Measurements from ENCODE around the gene RUVBL1. TPM values are rescaled to one million over a fixed set of nuclear protein-coding genes. Genes with fewer than 3 reads are reported as not detected.

Gene RUVBL1
- total RNA-seq, 4 donors from 2014 or later: 19.4 to 27.8 (median 26.7) TPM

GRCh38 chr3:128123156-128123537 is 465 bp downstream of the RUVBL1 start:
- peaks cover 0 to 20% (median 11%) of the 10 kb centered on the region in 3 donors for H3K4me1 ChIP-seq
- no peak for ATAC-seq
- H3K4me3 ChIP-seq: peak overlapping the region; percentile 84 to 92
- no peaks in the 10 kb centered on the region for H3K27me3 ChIP-seq
- no peaks in the 10 kb centered on the region for H3K9me3 ChIP-seq
- 4% methylated on average over 7 of the region's 22 CpGs; no CpG with 5 or more reads in 1 of the 2 donors for whole genome bisulfite sequencing, 2 donors (ENCODE audit: low coverage in 1 of 2)
- peaks cover 0 to 5% of the 10 kb centered on the region in 2 donors for H3K36me3 ChIP-seq
- TF ChIP-seq POLR2A (IDR thresholded peaks at IDR 0.05) (no peak), POLR2AphosphoS5 (IDR thresholded peaks at IDR 0.05) (no peak), EP300 (IDR thresholded peaks at IDR 0.05) (no peak), CTCF (IDR thresholded peaks at IDR 0.05) (no peak)
- H3K27ac ChIP-seq: peak overlapping the region in 3 of 4 donors; percentile 74 to 82 (median 78)

GRCh38 chr3:128122013-128122412 is 1.6 kb downstream of the RUVBL1 start:
- Histone ChIP-seq H3K36me3 (peaks cover 0 to 14% of the 10 kb centered on the region in 2 donors), H3K4me3 (no peak overlapping the region), H3K27me3 (no peaks in the 10 kb centered on the region), H3K27ac (no peak overlapping the region), H3K9me3 (no peaks in the 10 kb centered on the region), H3K4me1 (peaks cover 0 to 20% (median 11%) of the 10 kb centered on the region in 3 donors)
- whole genome bisulfite sequencing, 2 donors (ENCODE audit: low coverage in 1 of 2): 88 to 100% methylated on average over 1 of the region's 1 CpG
- TF ChIP-seq EP300 (IDR thresholded peaks at IDR 0.05): no peak
- no peak for TF ChIP-seq CTCF (IDR thresholded peaks at IDR 0.05)
- TF ChIP-seq POLR2AphosphoS5 (IDR thresholded peaks at IDR 0.05): no peak
- no peak for TF ChIP-seq POLR2A (IDR thresholded peaks at IDR 0.05)
- ATAC-seq: no peak

- 88 to 91% methylated on average over 7 to 8 of the region's 9 CpGs for WGBS, 2 donors (ENCODE audit: low coverage in 1 of 2)
- no peak overlapping the region for H3K27ac ChIP-seq
- no peak for ATAC-seq
Observed at GRCh38 chr3:128113817-128114794, 9.5 kb downstream of the RUVBL1 start.

GRCh38 chr3:128112357-128112968 is 11.1 kb downstream of the RUVBL1 start:
- peak overlapping the region in 2 of 4 donors; percentile 2 to 24 for H3K27ac ChIP-seq
- peaks cover 0 to 7% (median 5%) of the 10 kb centered on the region in 3 donors for H3K4me1 ChIP-seq
- no peak for ATAC-seq
- H3K27me3 ChIP-seq: no peaks in the 10 kb centered on the region
- H3K36me3 ChIP-seq: peaks cover 0 to 64% of the 10 kb centered on the region in 2 donors
- TF ChIP-seq CTCF (IDR thresholded peaks at IDR 0.05): no peak
- TF ChIP-seq POLR2AphosphoS5 (IDR thresholded peaks at IDR 0.05): peak; percentile 24
- no peaks in the 10 kb centered on the region for H3K9me3 ChIP-seq
- WGBS, 2 donors (ENCODE audit: low coverage in 1 of 2): 55 to 76% methylated on average over 5 to 6 of the region's 7 CpGs
- H3K4me3 ChIP-seq: no peak overlapping the region

More at GRCh38 chr3:128113817-128114794, 9.5 kb downstream of the RUVBL1 start:
- peaks cover 0 to 7% (median 5%) of the 10 kb centered on the region in 3 donors for H3K4me1 ChIP-seq
- peaks cover 0 to 73% of the 10 kb centered on the region in 2 donors for H3K36me3 ChIP-seq
- no peak for TF ChIP-seq CTCF (IDR thresholded peaks at IDR 0.05)
- no peak for TF ChIP-seq POLR2A (IDR thresholded peaks at IDR 0.05)
- TF ChIP-seq EP300 (IDR thresholded peaks at IDR 0.05): no peak
- TF ChIP-seq POLR2AphosphoS5 (IDR thresholded peaks at IDR 0.05): no peak
- H3K9me3 ChIP-seq: no peaks in the 10 kb centered on the region
- no peaks in the 10 kb centered on the region for H3K27me3 ChIP-seq
- no peak overlapping the region for H3K4me3 ChIP-seq
